Osteoblast (primary cell): Measurements from ENCODE around the gene CRB2. TPM values are rescaled to one million over a fixed set of nuclear protein-coding genes. Genes with fewer than 3 reads are reported as not detected.

Experiments
- DNase-seq: peaks from one replicate; pipeline ENCODE4 v3.0.0; 2011; ENCODE audit warnings: low spot score, mixed read lengths; ENCODE audit not compliant: insufficient read length; ENCODE audit errors: missing footprints
- H2AFZ ChIP-seq: 2 replicates; pipeline ENCODE4 v1.6.0; 2011; ENCODE audit warnings: mild to moderate bottlenecking, low read length
- H3K27ac ChIP-seq: 2 replicates; pipeline ENCODE4 v1.5.1; 2011; ENCODE audit warnings: mild to moderate bottlenecking, low read depth, low read length, moderate library complexity
- H3K27me3 ChIP-seq: 2 replicates; pipeline ENCODE4 v1.6.0; 2012; ENCODE audit warnings: mild to moderate bottlenecking, control low read depth, inconsistent platforms, low read length, moderate library complexity; ENCODE audit not compliant: insufficient read depth
- H3K36me3 ChIP-seq: 2 replicates; pipeline ENCODE4 v1.5.1; 2011; ENCODE audit warnings: mild to moderate bottlenecking, low read length, control low read depth, moderate library complexity; ENCODE audit not compliant: insufficient read depth
- H3K4me1 ChIP-seq: 2 replicates; pipeline ENCODE4 v1.5.1; 2011; ENCODE audit warnings: mild to moderate bottlenecking, low read length, control low read depth, moderate library complexity; ENCODE audit not compliant: insufficient read depth
- H3K4me2 ChIP-seq: 2 replicates; pipeline ENCODE4 v1.6.0; 2011; ENCODE audit warnings: mild to moderate bottlenecking, low read length; ENCODE audit not compliant: insufficient read depth
- H3K4me3 ChIP-seq: fragments of 200-600 bp; sonication (generic); 3 replicates; pipeline ENCODE4 v1.5.1; 2012; ENCODE audit warnings: mild to moderate bottlenecking, low read length, inconsistent platforms; ENCODE audit not compliant: insufficient read depth
- H3K79me2 ChIP-seq: 2 replicates; pipeline ENCODE4 v1.6.0; 2012; ENCODE audit warnings: mild to moderate bottlenecking, low read length, control low read depth, inconsistent platforms; ENCODE audit not compliant: insufficient read depth
- H3K9me3 ChIP-seq: 2 replicates; pipeline ENCODE4 v1.5.1; 2011; ENCODE audit warnings: low read depth, low read length, control low read depth
- H4K20me1 ChIP-seq: 2 replicates; pipeline ENCODE4 v1.6.0; 2012; ENCODE audit warnings: mild to moderate bottlenecking, low read length, control low read depth; ENCODE audit not compliant: insufficient read depth
- total RNA-seq: library from RNA; depleted of rRNA; stranded (reverse); fragments of >200 nt; gene quantifications from 2 replicates; pipeline ENCODE4 v1.2.3, GENCODE V29; 2012
- TF ChIP-seq, protein P1 (sequence below): IDR thresholded peaks from 2 replicates; pipeline ENCODE4 v1.5.1; 2011; ENCODE audit warnings: mild to moderate bottlenecking, low read depth, low read length, moderate library complexity; ENCODE audit errors: extremely low read depth

CRB2 gene
- total RNA-seq, 1 donor = not detected

DNA sequence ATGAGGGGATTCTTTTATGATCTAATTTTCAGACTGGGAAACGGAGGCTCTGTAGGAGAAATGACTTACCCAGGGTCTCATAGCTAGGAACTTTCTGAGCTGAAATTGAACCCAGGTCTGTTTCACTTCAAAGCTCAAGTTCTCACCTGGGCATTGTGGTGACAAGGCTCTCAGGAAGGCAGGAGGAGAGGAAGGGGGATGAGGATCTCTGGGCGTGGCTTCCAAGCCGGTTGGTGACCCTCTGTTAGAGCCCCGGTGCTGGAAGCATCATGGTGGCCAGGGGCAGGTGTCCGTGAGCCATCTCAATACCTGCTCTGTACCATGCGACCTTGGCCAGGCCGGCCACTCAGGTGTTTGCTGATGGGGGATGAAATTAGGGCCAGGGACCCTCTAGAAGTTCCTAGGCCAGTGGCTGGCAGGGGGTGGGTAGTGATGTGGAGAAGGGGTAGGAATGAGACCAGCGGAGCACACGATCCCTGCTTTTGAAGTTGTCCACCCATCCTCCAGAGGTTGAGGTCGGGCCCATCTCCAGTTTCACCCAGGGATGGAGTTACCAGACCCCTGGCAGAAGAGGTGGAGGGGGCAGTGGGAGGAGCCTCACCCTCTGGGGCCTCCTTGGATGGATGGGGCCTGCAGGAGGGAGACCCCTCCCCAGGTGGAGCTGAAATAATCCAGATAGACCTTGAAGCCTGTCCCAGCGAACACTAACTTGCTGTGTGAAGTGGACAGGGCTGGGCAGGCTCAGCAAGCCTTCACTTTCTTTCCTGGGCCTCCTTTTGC lies 5.9 kb downstream of the CRB2 start:
- H3K9me3 ChIP-seq = no peaks in the 10 kb centered on the region
- H3K36me3 ChIP-seq = no peaks in the 10 kb centered on the region

DNA sequence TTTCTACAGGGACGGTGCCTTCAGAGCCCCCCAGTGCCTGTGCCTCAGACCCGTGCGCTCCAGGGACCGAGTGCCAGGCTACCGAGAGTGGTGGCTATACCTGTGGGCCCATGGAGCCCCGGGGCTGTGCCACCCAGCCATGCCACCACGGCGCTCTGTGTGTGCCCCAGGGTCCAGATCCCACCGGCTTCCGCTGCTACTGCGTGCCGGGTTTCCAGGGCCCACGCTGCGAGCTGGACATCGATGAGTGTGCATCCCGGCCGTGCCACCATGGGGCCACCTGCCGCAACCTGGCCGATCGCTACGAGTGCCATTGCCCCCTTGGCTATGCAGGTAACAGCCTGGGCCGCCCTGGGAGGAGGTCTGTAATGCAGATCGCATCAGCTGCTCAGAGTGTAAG lies 6.9 kb downstream of the CRB2 start:
- no peaks in the 10 kb centered on the region for H3K9me3 ChIP-seq

More for the DNA sequence above, 5.9 kb downstream of the CRB2 start:
- no peaks in the 10 kb centered on the region for H3K79me2 ChIP-seq
- H4K20me1 ChIP-seq = no peaks in the 10 kb centered on the region
- TF ChIP-seq, protein P1, sequence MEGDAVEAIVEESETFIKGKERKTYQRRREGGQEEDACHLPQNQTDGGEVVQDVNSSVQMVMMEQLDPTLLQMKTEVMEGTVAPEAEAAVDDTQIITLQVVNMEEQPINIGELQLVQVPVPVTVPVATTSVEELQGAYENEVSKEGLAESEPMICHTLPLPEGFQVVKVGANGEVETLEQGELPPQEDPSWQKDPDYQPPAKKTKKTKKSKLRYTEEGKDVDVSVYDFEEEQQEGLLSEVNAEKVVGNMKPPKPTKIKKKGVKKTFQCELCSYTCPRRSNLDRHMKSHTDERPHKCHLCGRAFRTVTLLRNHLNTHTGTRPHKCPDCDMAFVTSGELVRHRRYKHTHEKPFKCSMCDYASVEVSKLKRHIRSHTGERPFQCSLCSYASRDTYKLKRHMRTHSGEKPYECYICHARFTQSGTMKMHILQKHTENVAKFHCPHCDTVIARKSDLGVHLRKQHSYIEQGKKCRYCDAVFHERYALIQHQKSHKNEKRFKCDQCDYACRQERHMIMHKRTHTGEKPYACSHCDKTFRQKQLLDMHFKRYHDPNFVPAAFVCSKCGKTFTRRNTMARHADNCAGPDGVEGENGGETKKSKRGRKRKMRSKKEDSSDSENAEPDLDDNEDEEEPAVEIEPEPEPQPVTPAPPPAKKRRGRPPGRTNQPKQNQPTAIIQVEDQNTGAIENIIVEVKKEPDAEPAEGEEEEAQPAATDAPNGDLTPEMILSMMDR = no peak
- no peak overlapping the region for H3K27ac ChIP-seq
- H3K4me2 ChIP-seq = no peak overlapping the region
- no peaks in the 10 kb centered on the region for H3K4me1 ChIP-seq
- no peak overlapping the region for H3K4me3 ChIP-seq
- no peak for DNase-seq
- H2AFZ ChIP-seq = no peak overlapping the region
- H3K27me3 ChIP-seq = no peaks in the 10 kb centered on the region

DNA sequence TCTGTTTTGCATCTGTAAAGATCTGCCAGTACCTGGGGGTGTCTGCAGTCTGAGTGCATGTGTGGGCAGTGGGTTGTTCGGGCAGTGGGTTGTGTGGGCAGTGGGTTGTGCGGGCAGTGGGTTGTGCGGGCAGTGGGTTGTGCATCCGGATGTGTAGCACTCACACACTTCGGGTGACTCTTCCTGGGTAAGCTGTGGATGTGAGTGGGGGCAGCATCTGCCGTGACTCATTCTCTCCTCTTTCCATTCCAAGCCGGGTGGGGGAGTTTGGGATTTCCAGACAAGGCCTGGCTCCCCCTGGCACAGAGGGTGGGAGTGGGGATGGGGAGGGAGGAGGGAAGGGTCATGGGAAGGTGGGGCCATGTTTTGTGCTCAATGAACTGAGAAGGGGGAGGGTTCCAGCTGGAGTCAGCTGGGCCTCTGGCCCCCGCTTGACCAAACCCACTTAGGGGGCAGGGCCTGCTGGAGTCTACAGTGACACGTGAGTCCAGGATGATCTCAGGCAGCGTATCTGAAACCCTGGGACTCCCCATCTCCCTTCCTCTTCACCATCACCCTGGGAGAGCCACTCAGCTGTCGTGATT lies 8.3 kb downstream of the CRB2 start:
- H3K27me3 ChIP-seq = peaks cover 6% of the 10 kb centered on the region
- H3K4me2 ChIP-seq = no peak overlapping the region
- no peak overlapping the region for H2AFZ ChIP-seq
- H3K36me3 ChIP-seq = no peaks in the 10 kb centered on the region
- no peaks in the 10 kb centered on the region for H4K20me1 ChIP-seq
- DNase-seq = peak; percentile 96
- no peaks in the 10 kb centered on the region for H3K4me1 ChIP-seq
- no peaks in the 10 kb centered on the region for H3K79me2 ChIP-seq
- TF ChIP-seq, protein P1 = no peak
- no peaks in the 10 kb centered on the region for H3K9me3 ChIP-seq
- H3K4me3 ChIP-seq = no peak overlapping the region
- no peak overlapping the region for H3K27ac ChIP-seq

More for the DNA sequence above, 6.9 kb downstream of the CRB2 start:
- no peaks in the 10 kb centered on the region for H4K20me1 ChIP-seq
- H3K36me3 ChIP-seq = no peaks in the 10 kb centered on the region
- no peak overlapping the region for H3K27ac ChIP-seq
- H3K27me3 ChIP-seq = no peaks in the 10 kb centered on the region
- no peaks in the 10 kb centered on the region for H3K4me1 ChIP-seq
- H3K4me3 ChIP-seq = no peak overlapping the region
- DNase-seq = no peak
- no peak overlapping the region for H3K4me2 ChIP-seq
- TF ChIP-seq, protein P1 = no peak
- no peak overlapping the region for H2AFZ ChIP-seq
- H3K79me2 ChIP-seq = no peaks in the 10 kb centered on the region

DNA sequence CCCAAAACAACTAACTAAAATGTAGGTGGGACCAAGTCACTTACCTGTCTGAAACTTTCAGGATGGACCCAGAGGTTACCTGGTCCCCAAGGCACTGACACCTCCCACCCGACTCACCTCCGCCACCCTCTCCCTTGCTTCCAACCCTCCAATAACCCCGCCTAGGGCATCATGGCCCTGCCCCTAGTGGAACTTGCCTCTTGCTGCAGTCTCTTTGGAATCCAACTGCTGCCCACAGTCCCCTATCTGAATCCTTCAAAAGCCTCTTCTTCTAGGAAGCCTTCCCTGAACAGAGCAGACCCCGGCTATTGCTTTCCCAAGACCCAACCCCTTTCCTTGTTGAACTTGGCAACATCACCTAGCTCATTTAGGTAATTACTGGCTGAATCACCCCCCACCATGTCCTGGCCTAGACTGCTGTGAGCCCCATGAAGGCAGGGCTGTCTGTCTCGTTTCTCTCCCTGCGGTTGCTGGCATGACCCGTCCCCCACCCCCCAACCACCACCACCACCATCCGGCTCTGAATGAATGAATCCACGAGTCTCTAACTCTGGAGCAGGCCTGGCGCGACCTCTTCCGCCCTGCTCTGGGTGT lies 9.4 kb downstream of the CRB2 start:
- H3K9me3 ChIP-seq = no peaks in the 10 kb centered on the region
- H3K4me3 ChIP-seq = no peak overlapping the region
- no peaks in the 10 kb centered on the region for H3K4me1 ChIP-seq
- no peak overlapping the region for H2AFZ ChIP-seq
- no peak overlapping the region for H3K4me2 ChIP-seq
- H3K79me2 ChIP-seq = no peaks in the 10 kb centered on the region
- peak; percentile 88 for DNase-seq
- H4K20me1 ChIP-seq = no peaks in the 10 kb centered on the region
- peaks cover 6% of the 10 kb centered on the region for H3K27me3 ChIP-seq
- H3K27ac ChIP-seq = no peak overlapping the region
- TF ChIP-seq, protein P1 = peak; percentile 42
- H3K36me3 ChIP-seq = no peaks in the 10 kb centered on the region
